Duodenal mucosa (tissue), 2 donors: ENCODE results near the gene GNAQ.

Source experiments
- H3K27ac ChIP-seq: one replicate; pipeline ENCODE4 v1.7.0; 2013; ENCODE audit warnings: low read depth, low read length
- H3K27me3 ChIP-seq, 2 donors: one replicate each; pipeline ENCODE4 v1.7.0; 2013; ENCODE audit warnings: low read length in 2 of 2, control low read depth in 1 of 2; ENCODE audit not compliant: insufficient read depth in 2 of 2, control insufficient read depth in 1 of 2
- H3K36me3 ChIP-seq, 2 donors: one replicate each; pipeline ENCODE4 v1.7.0; 2013; ENCODE audit warnings: low read length in 2 of 2, control low read depth in 1 of 2; ENCODE audit not compliant: insufficient read depth in 2 of 2, control insufficient read depth in 1 of 2
- H3K4me1 ChIP-seq, 2 donors: one replicate each; pipeline ENCODE4 v1.7.0; 2013; ENCODE audit warnings: low read length in 2 of 2, control low read depth in 1 of 2; ENCODE audit not compliant: insufficient read depth in 2 of 2, control insufficient read depth in 1 of 2
- H3K4me3 ChIP-seq, 2 donors: one replicate each; pipeline ENCODE4 v1.7.0; 2013; ENCODE audit warnings: low read length in 2 of 2, low read depth in 1 of 2
- H3K9ac ChIP-seq, 2 donors: one replicate each; pipeline ENCODE4 v1.7.0; 2013; ENCODE audit warnings: low read length in 2 of 2, low read depth in 1 of 2
- H3K9me3 ChIP-seq, 2 donors: one replicate each; pipeline ENCODE4 v1.7.0; 2013; ENCODE audit warnings: low read length in 2 of 2, control low read depth in 1 of 2; ENCODE audit not compliant: control insufficient read depth in 1 of 2

The GNAQ gene

DNA sequence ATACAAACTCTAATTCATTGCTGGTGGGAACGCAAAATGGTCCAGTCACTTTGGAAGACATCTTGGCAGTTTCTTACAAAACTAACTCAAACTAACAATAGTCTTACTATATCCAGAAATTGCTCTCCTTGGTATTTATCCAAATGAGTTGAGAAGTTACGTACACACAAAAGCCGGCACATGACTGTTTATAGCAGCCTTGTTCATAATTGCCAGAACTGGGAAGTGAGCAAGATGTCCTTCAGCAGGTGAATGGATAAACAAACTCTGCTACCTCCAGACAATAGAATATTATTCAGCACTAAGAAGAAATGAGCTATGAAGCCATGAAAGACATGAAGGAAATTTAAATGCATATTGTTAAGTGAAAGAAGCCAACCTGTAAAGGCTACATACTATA, 17.9 kb upstream of the GNAQ start:
- no peaks in the 10 kb centered on the region for H3K36me3 ChIP-seq
- no peaks in the 10 kb centered on the region for H3K4me1 ChIP-seq
- no peak overlapping the region for H3K4me3 ChIP-seq
- no peak overlapping the region for H3K9ac ChIP-seq
- H3K27me3 ChIP-seq = no peaks in the 10 kb centered on the region
- H3K9me3 ChIP-seq = no peaks in the 10 kb centered on the region
- H3K27ac ChIP-seq = no peak overlapping the region

DNA sequence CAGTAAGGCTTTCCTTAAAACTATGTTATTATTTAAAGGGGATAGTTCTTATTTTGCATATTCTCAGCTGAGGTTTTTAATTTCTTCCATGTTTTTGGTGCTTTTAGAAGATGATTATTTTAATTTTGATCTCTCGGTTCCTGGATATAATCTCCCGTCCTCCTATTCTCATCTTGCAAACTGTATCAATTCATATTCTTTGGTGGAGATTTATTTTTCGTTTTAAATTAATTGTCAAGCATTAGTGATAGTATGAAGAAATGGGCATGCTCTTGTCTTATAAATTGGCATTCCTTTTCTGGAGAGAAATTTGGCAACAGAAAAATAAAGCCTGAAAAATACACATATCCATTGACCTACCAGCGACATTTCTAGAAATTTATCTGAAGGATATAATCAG, 15.5 kb upstream of the GNAQ start:
- Histone ChIP-seq H3K27me3 (no peaks in the 10 kb centered on the region), H3K9ac (no peak overlapping the region)

DNA sequence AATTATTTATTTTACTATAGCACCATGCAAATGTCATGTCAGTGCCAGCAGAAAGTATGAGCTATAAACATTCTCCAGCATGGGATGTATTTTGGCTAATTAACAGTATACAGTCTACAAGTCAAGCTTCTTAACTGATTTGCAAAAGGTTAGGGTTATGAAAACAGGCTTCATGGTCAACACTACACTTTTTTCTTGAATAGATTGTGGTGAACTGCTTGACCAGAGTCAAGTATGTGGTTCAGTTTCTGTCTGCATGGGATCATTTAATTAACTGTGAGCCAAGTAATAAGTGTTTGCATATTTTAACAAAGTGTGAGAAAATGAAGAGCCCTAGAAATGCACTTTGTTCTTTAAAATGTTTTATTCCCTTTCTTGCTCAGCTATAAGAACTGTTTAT, 14.5 kb upstream of the GNAQ start:
- Histone ChIP-seq H3K4me3 (no peak overlapping the region), H3K27me3 (no peaks in the 10 kb centered on the region), H3K27ac (no peak overlapping the region), H3K9ac (no peak overlapping the region), H3K36me3 (no peaks in the 10 kb centered on the region), H3K9me3 (no peaks in the 10 kb centered on the region), H3K4me1 (no peaks in the 10 kb centered on the region)

More for the DNA sequence above, 15.5 kb upstream of the GNAQ start:
- no peaks in the 10 kb centered on the region for H3K9me3 ChIP-seq
- no peak overlapping the region for H3K4me3 ChIP-seq
- no peak overlapping the region for H3K27ac ChIP-seq
- H3K36me3 ChIP-seq = no peaks in the 10 kb centered on the region
- H3K4me1 ChIP-seq = no peaks in the 10 kb centered on the region

DNA sequence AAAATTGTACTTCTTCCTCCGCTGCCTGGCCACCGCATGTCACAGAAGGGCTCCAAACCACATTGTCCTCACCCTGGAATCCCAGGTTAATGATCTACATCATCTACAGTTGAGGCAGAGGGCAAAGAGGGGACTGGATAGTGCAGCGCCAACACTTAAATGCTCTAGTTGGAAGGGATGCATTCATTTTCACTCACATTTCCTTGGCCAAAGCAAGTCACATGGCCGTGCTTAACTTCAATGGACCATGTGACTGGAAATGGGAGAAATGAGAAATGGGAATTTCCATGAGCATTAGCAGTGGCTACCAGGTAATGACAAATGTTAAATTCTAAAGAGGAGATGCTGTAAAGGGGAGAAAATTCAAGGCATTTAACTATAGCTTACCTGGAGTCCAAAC, 13.3 kb upstream of the GNAQ start:
- no peak overlapping the region for H3K27ac ChIP-seq
- H3K9me3 ChIP-seq = no peaks in the 10 kb centered on the region
- no peak overlapping the region for H3K9ac ChIP-seq
- H3K4me1 ChIP-seq = no peaks in the 10 kb centered on the region
- H3K4me3 ChIP-seq = no peak overlapping the region
- H3K36me3 ChIP-seq = no peaks in the 10 kb centered on the region
- H3K27me3 ChIP-seq = no peaks in the 10 kb centered on the region

DNA sequence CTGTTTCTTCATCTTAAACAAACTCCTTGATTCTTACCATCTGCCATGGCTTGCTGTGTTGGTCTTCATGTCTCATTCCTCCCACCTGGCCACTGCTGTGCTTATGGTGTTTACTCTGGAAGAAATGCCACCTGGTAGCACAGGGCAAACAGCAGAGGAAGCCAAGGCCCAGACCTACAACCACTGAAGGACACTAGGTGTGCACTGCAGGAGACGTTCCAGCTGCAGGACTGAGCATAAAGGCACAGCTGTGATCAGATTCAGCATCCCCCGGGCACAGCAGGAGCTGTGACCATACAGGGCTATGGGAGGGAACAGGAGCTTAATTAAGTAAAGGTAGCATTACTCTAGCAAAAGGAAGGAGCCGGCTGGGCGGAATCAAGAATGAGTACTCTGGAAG, 12.6 kb upstream of the GNAQ start:
- no peaks in the 10 kb centered on the region for H3K36me3 ChIP-seq
- no peaks in the 10 kb centered on the region for H3K27me3 ChIP-seq
- no peak overlapping the region for H3K9ac ChIP-seq
- H3K4me1 ChIP-seq = no peaks in the 10 kb centered on the region
- H3K9me3 ChIP-seq = no peaks in the 10 kb centered on the region
- H3K4me3 ChIP-seq = no peak overlapping the region
- H3K27ac ChIP-seq = no peak overlapping the region

DNA sequence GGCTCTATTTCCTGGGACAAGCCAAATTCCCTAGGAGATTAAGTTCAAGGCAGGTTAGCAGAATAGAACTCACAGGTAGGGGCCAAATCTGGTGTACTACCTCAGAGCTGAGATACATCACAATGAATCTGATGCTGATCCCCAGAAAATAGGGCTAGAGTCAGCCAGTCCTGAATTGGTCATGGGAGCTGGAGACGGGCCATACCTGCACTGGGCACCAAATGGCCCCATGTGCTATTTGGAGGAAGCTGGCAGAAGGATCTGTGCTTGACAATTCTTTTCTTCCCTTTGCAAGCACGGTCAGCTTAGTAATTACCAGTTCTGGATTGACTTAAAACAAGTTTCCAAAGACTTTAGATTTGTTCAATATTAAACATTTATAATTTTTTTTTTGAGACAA, 10.4 kb upstream of the GNAQ start:
- peaks cover 0 to 8% of the 10 kb centered on the region in 2 donors for H3K4me1 ChIP-seq
- H3K9ac ChIP-seq = no peak overlapping the region
- no peaks in the 10 kb centered on the region for H3K36me3 ChIP-seq
- H3K27ac ChIP-seq = no peak overlapping the region
- H3K27me3 ChIP-seq = no peaks in the 10 kb centered on the region
- H3K4me3 ChIP-seq = no peak overlapping the region
- H3K9me3 ChIP-seq = no peaks in the 10 kb centered on the region

DNA sequence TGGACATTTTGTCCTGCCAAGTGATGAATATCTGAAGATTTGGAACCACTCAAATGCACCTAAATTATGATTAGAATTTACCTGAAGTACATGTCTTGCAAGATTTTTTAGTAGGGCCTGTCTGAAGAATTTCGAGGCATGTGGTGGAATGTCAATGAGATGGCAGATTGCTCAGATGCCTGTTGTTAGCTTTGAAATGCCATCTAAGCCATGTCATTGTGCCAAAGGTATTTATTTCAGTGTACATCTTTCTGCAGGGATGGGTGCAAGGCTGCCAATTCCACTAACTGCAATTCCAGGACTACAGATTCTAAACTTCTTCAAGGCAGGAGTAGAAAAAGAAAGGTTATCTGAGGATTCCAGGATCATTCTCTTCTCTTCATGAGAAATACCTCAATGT, 9.1 kb upstream of the GNAQ start:
- Histone ChIP-seq H3K4me3 (no peak overlapping the region), H3K27me3 (no peaks in the 10 kb centered on the region), H3K4me1 (peaks cover under 1 to 8% of the 10 kb centered on the region in 2 donors), H3K27ac (no peak overlapping the region), H3K9ac (no peak overlapping the region), H3K36me3 (no peaks in the 10 kb centered on the region), H3K9me3 (no peaks in the 10 kb centered on the region)

DNA sequence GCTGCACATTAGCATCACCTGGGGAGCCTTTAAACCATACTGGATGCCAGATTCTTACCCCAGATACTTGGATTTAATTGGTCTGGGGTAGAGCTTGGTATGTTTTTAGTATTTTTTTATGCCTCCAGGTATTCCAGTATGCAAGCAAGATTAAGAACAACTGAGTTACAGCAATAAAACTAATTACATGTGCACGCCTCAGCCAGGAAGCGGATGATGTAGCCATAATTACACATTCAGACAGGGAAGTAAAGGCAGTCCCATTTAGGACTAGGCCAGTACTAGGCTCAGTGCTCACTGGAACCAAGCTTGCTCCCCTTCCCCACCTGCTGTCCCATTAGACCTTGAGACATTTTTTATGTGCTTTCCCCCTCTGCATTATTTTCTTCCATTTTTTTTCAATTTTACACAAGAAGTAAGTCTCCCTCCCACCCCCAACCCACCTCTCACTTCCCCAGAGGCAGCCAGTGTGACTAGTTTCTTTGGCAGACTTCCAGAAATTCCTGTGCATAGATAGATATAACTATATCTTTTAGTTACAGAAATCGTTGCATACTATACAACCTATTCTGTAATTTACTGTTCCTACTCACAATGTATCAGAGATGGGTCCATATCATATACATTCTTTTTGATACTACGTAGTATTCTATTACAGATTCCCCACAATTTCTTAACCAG, 7.1 kb upstream of the GNAQ start:
- H3K9me3 ChIP-seq = no peaks in the 10 kb centered on the region
- no peaks in the 10 kb centered on the region for H3K36me3 ChIP-seq
- no peaks in the 10 kb centered on the region for H3K27me3 ChIP-seq
- H3K27ac ChIP-seq = no peak overlapping the region
- H3K4me1 ChIP-seq = peaks cover 14 to 24% of the 10 kb centered on the region in 2 donors
- no peak overlapping the region for H3K4me3 ChIP-seq
- no peak overlapping the region for H3K9ac ChIP-seq

DNA sequence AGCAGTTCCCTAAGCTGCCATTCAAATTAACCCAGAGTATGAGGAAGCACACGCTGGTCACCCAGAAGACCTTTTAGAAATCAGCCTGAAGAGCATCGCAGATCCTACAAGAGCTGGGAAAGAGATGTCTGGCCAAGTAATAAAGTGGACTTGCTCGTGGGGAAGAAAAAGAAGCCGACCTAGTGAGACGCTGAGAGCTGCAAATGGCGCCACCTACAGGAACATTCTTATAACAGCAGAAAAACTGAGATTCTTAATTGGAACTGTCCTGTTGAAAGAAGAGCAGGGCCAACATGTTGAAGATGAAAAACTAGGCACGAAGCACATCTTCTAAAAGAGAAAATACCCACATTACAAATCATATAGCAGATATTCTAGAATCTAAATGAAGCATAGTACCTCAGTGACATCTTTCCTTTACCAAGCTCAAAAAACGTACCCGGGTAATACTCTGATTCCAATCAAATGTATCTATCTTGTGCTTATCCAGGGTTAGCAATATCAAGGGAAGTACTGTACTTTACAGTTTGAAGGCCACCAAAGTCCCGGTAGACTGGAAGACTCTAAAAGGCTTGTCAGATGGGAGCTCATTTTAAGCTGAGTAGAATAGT, 3.9 kb upstream of the GNAQ start:
- Histone ChIP-seq H3K9ac (no peak overlapping the region), H3K36me3 (no peaks in the 10 kb centered on the region), H3K27me3 (no peaks in the 10 kb centered on the region), H3K4me1 (peaks cover 24 to 28% of the 10 kb centered on the region in 2 donors), H3K9me3 (no peaks in the 10 kb centered on the region), H3K4me3 (no peak overlapping the region), H3K27ac (no peak overlapping the region)

DNA sequence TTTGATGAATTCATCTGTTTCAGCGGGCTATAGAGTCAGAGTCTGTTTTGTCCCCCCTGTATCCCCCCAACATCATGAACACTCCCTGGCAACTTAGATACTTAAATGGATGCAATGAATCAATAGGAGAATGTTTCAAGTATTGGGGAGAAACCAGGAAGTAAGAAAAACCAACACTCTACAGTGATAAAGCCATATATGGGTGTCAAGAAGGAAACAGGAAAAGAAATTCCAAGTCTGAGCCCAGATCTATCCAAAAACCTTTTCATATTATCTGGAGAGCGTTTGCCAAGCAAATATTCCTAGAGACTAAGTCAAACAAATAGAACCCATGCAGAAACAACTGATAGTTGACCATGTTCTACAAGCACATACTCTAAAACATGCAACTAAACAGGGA, 2.3 kb upstream of the GNAQ start:
- H3K27ac ChIP-seq = no peak overlapping the region

More for the DNA sequence above, 2.3 kb upstream of the GNAQ start:
- Histone ChIP-seq H3K4me3 (no peak overlapping the region), H3K36me3 (no peaks in the 10 kb centered on the region), H3K27me3 (no peaks in the 10 kb centered on the region), H3K9me3 (no peaks in the 10 kb centered on the region), H3K9ac (no peak overlapping the region), H3K4me1 (peaks cover 32 to 34% of the 10 kb centered on the region in 2 donors)
